Muscle of back (tissue), 13 donors: ENCODE data around the gene GIPR. TPM values are rescaled to one million over a fixed set of nuclear protein-coding genes. Genes with fewer than 3 reads are reported as not detected.
A peak's percentile ranks its signal among the peaks of the same experiment; 100 is the strongest.
"Not testable (repeated sequence)": the region's sequence is repeated elsewhere in the genome, so short reads cannot be mapped to it uniquely, and the experiment has no call there.

Experiments used
- DNase-seq, 3 donors: peaks; one replicate each; pipeline versions ENCODE4 v3.0.0 to v3.0.0-alpha.2; 2013
- long read RNA-seq, 9 donors: transcript quantifications; one replicate each; lab custom pipeline, GENCODE V29; 2026
- polyA plus RNA-seq, 10 donors: library from polyadenylated mRNA; unstranded; fragments of 120-200 nt; gene quantifications; one replicate each; pipeline ENCODE4 v1.2.1, GENCODE V29; 2013; ENCODE audit not compliant: insufficient read length in 10 of 10

GIPR gene, protein sequence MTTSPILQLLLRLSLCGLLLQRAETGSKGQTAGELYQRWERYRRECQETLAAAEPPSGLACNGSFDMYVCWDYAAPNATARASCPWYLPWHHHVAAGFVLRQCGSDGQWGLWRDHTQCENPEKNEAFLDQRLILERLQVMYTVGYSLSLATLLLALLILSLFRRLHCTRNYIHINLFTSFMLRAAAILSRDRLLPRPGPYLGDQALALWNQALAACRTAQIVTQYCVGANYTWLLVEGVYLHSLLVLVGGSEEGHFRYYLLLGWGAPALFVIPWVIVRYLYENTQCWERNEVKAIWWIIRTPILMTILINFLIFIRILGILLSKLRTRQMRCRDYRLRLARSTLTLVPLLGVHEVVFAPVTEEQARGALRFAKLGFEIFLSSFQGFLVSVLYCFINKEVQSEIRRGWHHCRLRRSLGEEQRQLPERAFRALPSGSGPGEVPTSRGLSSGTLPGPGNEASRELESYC
- polyA plus RNA-seq = 1 to 10 TPM in 2 of 10 donors, under 1 TPM in 6, not detected in 2; 0.14 to 4.1 (median 0.48) TPM
- long read RNA-seq, donor 1 = 0 reads
- long read RNA-seq, donor 2 = 0 reads
- long read RNA-seq, donor 3 = 0 reads
- long read RNA-seq, donor 4 = 0 reads
- long read RNA-seq, donor 5 = 0 reads
- long read RNA-seq, donor 6 = 0 reads
- long read RNA-seq, donor 7 = 0 reads
- long read RNA-seq, donor 8 = 0 reads
- long read RNA-seq, donor 9 = 0 reads

- DNase-seq = no peak
Observed at GRCh38 chr19:45667620-45668341, at the start of gene GIPR. Gene GIPR (plus strand): TSS chr19:45668221. CDS start chr19:45669521, 1,300 bp downstream.

- no peak for DNase-seq
Observed at GRCh38 chr19:45621389-45621788, 46.6 kb upstream of the GIPR start.

GRCh38 chr19:45621976-45622503, 46.0 kb upstream of the GIPR start:
- DNase-seq = no peak

GRCh38 chr19:45623984-45624383, 44.0 kb upstream of the GIPR start:
- no peak for DNase-seq

DNA sequence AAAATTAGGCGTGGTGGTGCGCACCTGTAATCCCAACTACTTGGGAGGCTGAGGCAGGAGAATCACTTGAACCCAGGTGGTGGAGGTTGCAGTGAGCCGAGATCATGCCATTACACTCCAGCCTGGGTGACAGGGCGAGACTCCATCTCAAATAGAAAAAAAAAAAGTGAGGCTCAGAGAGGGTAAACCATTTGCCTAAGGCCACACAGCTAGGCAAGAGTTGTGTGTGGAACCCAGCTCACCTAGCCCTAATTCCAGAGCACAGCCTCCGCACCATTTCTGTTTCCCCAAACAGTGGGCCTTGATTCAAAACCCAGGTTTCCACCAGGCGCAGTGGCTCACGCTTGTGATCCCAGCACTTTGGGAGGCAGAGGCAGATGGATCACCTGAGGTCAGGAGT, 39.8 kb upstream of the GIPR start:
- DNase-seq = not testable (repeated sequence)

DNA sequence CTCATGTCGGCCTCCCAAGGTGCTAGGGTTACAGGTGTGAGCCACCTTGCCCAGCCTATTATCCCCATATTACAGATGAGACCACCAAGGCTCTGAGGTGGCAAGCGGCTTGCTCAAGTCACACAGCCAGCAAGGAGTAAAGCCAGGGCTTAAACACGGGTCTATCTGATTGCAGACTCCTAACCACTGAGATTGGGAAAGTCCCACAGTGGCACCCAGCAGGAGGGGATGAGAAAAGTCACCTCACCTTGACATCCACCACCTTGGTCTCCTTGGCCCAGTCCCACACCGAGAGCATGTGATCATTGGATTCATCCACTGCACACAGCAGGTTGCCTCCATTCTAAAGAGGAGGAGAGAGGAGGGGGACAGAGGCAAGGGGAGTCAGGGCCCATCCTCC, 38.3 kb upstream of the GIPR start:
- DNase-seq = no peak

DNA sequence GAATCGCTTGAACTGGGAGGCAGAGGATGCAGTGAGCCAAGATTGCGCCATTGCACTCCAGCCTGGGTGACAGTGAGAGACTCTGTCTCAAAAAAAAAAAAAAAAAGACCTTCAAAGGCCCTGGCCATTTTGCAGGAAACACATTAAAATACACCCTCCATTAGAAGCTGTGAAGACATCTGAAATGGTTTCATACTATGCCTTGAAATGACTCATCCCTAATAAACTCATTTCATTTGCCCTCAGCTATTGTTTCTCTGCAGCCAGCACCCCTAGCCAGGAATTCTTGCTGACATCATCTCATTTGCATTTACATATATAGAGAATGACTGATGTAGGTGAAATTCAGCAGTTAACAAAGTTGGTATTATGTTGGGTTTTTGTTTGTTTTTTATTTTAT, 37.6 kb upstream of the GIPR start:
- peak in 1 of 3 donors; percentile 86 for DNase-seq

DNA sequence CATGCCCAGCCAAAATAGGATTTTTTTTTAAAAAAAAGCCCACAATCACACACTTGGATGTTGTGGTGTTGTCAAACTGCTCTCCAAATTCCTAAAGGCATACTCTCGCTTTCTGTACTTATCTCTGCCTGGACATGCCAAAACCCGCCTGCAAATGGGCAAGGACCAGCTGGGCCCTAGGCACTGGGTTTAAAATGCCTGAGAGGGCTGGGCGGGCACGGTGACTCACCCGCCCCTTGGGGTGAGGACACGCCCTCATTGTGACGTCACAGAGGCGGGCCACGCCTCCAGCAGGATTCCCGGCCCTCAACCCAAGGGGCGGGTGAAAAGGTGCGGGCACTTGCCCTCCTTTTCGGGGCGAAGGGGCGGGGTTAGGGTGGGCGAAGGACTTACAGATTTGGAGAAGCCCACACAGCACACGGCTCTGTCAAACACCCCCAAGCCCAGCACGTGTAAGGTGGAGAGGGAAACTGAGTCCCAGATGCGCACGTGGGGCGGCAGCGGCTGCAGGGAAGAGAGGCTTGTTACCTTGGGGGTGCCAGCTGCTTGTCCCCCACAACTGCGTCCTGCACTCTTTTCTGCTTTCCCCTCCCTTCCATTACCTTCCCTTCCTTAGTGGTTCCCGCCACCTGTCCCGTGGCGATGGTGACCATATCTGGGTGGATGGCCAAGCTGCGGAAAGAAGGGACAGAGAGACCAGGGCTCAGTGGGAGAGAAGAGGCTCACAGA, 35.4 kb upstream of the GIPR start:
- peak; percentile 51 to 74 (median 65) for DNase-seq

DNA sequence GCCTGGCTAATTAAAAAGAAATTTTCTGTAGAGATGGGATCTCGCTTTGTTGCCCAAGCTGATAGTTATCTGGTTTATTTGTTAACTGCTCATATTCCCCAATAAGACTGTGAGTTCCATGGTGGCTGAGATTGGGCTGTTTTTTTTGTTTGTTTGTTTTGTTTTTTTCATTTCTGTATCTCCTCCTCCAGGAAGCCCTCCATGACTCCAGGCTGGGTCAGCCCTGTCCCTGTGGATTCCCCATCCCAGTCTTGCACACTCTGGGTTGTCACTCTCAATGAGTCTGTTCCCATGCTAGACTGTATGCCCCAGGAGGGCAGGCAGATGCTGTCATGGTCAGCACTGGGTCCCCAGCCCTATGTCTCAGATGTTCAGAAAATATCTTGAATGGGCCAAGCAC, 31.7 kb upstream of the GIPR start:
- no peak for DNase-seq

- DNase-seq = no peak
Observed at GRCh38 chr19:45636902-45637301, 31.1 kb upstream of the GIPR start.

DNA sequence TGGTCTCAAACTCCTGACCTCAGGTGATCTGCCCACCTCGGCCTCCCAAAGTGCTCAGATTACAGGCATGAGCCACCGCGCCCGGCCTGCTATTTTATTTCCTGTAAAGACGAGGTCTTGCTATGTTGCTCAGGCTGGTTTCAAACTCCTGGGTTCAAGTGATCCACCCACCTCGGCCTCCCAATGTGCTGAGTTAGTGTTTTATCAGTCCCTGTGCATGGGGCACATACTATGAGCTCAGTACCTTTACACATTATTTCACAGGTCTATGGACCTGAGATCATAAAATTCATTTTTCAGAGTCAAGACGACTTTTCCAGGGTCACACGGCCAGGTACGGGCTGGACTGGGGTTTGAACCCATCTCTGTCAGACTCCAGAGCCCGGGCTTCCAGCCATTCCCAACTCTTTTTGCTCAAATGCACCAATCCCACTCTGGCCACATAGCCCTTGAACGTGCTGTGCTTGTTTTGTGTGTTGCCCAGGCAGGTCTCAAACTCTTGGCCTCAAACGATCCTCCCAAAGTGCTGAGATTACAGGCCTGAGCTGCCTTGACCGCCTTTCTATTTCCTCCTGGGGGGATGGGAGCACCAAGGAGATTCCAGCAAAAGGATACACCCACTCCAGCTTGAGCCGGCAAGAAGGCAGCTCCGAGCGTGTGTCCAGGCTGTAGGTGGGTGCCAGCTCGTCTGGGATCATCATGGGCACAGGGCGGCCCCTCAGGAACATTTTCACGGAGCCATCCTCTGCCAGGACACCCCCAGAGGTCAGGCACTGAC, 29.9 kb upstream of the GIPR start:
- peak in 1 of 3 donors; percentile 10 for DNase-seq

GRCh38 chr19:45638930-45639729, 28.9 kb upstream of the GIPR start, which contains the start of gene EML2:
Gene EML2 (minus strand): TSS chr19:45639397. CDS start chr19:45639376, 21 bp downstream.
- DNase-seq = peak in 2 of 3 donors; percentile 20 to 59

DNA sequence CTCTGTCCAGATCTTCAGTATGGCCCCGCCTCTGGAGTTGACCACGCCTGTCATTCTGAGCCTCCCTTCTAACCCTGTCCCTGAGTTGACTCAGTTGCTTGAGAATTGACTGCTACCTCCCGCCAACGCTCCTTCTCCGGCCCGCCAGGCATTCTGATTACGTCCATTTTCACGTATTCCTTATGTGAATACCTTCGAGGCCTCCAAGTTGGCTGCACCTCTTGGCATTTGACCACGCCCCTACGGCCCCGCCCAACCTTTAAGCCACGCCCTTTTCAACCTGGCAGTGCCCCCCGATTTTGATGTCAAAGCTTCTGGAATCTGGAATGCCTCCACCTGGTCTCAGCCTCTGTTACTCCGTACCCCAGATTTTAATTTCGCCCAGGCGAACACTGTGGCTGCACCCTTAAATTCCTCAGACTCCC, 27.2 kb upstream of the GIPR start:
- no peak for DNase-seq

GRCh38 chr19:45641274-45642105, 26.5 kb upstream of the GIPR start:
- peak in 2 of 3 donors; percentile 56 to 64 for DNase-seq

- peak; percentile 62 to 91 (median 84) for DNase-seq
Observed at GRCh38 chr19:45643024-45643926, 24.7 kb upstream of the GIPR start.

DNA sequence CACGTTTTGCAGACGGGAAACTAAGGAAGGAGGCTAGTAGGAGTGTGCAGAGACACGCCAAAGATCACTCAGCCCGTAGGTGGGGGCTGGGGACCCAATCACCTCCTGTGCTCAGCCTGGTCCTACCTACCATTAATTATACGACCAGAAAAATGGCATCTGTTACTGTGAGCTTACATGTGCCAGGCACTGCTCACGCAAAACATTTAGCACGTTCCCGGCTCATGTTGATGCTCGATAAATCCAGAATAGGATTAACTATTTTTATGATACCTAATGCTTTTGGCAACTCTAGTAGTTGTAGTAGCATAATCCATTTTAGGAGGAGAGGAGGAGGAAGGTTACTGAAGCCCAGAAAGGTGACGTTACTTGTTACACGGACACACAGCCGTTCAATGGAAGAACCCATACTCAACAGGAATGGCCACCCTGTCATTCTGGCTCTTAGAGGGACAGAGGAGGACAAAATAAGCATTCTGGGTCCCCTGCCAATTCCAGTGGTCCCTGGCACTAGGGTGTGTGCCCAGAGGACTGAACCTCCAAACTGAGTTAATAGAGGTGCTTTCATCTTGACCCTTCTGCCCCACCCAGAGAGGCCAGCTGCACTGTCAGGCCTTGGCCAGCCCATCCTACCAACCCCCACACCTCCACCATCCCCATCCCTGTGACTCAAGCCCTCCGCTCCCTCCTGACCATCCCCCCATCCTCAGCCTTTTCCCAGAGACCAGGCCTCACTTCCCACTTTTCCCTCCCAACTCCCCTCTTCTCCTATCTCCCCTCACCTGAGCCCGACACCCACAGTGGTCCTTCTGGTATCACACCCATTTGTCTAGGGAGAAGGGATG, 23.9 kb upstream of the GIPR start:
- DNase-seq = no peak
